Breast epithelium (tissue), 3 donors: Measurements from ENCODE around the gene ITIH5.

ENCODE experiments used
- CTCF ChIP-seq, 3 donors: fragments of 450-650 bp; IDR thresholded peaks; one replicate each; pipeline ENCODE4 v1.5.1; 2016 to 2017; ENCODE audit warnings: antibody characterized with exemption in 3 of 3, mild to moderate bottlenecking in 3 of 3, moderate library complexity in 3 of 3
- POLR2AphosphoS5 ChIP-seq, 3 donors: sonication (generic); formaldehyde crosslinking; IDR thresholded peaks; one replicate each; pipeline ENCODE4 v1.6.1; 2017; ENCODE audit warnings: antibody characterized with exemption in 3 of 3

DNA sequence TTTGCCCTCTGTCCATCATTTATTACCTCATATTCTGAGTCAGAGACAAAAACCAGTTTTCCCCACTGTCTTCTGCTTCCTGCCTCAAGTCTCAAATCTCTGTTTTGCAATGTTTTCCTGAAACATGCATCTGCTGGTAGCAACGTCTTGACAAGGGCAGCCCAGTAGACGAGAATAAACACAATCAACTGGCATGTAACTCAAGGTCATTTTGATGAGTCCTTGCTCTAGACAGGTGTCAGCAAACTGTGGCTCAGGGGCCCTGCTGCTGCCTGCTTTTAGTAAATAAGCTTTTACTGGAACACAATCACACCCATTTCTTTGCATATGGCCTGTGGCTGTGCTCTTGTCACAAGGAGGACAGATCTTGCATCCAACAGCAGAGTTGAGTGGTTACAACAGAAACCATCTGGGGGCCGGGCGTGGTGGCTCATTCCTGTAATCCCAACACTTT, 59.8 kb downstream of the ITIH5 start:
- TF ChIP-seq CTCF (IDR thresholded peaks at IDR 0.05): no peak
- no peak for TF ChIP-seq POLR2AphosphoS5 (IDR thresholded peaks at IDR 0.05)
